Activated CD4-positive, CD25-positive, alpha-beta regulatory T cell (primary cell): Measurements from ENCODE around the gene S100A4.

Experiments used
- DNase-seq, 4 experiments: peaks; one replicate each; lab custom pipeline; 2025; lab: John Stamatoyannopoulos, UW

S100A4 gene

DNA sequence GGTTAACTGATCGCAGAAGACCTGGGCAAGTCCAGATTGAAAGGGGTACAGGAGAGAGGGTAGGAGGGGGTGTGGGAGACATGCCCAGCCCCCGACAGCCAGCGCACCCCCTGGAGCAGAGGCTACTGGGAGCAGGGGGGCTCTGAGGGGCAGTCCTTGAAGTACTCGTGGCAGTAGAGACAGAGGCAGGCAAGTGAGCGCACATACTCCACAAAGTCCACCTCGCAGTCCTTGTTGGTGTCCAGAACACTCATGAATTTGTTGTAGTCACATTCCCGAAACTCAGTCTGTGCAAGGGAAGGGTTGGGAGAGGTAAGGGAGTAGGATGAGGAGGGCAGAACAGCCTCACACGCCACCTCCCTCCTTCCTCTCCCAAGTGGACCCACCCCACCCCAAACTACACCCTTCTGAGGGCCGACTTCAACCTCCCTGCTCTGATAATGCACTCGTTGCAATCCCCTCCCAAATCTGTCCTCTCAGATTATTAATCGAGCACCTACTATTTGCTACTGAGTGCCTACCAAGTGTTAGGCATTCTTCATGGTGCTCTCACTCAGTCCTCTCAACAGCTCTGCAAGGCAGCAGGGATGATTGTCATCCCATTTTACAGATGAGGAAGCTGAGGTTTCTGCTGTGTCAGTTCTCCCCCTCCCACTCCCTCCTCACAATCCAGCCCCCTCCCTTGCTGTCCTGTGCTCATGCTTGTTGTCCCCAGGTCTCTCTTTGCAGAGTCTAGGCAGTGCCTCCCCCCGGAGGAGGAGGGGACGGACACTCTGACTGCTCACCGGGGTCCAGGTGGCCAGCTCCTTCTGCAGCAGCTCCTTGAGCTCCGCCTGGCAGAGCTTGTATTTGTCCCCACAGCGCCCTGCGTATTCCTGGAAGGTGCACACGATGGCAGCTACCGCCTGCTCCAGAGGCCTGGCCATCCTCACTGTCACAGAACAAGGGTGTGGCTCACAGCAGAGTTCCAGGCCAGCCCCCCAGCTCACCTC, 2.2 kb upstream of the S100A4 start:
- DNase-seq, result no peak

DNA sequence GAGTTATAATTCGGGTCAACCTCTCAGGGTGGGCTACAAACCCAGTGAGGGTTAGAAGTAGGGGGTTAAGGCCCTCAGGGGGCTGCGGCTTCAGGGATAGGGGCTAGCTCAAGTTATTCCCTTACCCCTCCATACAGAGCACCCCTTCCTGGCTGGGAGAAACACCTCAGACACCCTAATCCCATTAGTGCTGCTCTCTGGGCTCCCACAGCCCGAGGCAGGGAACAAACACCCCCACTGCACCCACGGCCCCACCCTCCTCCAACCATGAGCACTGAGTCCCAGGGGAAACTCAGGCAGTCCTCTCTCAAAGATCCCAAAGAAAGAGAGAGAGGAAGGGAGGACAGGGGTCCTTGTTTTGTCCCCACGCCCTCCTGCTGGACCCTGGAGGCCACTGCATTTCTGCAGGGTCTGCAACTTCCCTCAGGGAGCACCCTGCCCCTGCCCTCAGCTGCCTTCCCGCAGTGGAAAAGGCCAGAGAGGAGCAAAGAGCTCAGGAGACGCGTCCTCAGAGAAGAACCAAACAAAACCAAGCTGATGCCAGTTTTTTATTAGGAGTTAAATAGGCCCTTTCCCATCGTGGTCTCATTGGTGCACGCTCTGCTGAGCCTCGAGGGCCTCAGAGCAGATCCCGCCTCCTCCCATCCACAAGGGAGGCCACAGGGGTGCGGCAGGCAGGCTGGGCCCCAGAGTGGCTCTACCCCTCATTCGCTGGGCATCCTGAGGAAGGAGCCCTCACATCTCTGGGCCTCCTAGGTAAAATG, 1.4 kb upstream of the S100A4 start:
- DNase-seq, result no peak

DNA sequence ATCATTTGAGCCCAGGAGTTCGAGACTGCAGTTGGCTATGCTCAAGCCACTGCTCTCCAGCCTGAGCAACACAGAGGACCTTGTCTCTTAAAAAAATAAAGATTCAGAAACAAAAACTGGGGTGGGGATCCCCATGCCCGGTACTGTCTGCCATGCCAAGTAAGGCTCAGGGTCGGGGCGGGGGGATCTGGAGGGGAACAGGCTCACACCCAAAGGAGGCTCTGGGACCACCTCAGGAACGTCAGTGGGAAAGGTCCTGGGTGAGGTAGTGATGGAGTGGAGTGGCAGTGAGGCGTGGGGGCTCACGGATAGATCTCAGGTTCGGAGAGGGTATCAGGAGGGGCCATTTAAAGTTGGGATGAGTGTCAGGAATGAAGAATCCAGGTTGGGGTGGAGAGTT, 765 bp upstream of the S100A4 start:
- DNase-seq, result no peak

DNA sequence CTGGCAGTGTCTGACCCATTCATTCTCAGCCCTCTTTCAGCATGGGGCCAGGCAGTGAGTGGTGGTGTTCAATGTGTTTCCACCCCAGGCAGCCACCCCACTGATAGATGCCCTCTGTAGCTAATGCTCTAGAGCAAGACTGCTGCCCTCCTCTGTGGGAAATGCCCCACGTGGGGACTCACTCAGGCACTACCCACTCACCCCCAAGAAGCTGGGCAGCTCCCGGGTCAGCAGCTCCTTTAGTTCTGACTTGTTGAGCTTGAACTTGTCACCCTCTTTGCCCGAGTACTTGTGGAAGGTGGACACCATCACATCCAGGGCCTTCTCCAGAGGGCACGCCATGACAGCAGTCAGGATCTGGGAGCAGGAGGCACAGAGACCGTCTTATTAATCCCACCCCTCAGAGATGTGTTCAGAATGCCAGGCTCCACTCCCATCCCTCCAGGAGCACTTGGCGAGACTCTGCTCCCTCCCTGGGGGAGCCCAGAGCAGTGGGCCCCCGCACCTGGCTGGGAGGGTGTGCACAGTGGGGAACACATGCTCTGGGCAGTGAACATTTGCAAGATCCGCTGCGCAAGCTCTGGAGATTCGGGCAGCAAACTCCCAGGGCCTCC, 1.0 kb downstream of the S100A4 start:
- no peak for DNase-seq

DNA sequence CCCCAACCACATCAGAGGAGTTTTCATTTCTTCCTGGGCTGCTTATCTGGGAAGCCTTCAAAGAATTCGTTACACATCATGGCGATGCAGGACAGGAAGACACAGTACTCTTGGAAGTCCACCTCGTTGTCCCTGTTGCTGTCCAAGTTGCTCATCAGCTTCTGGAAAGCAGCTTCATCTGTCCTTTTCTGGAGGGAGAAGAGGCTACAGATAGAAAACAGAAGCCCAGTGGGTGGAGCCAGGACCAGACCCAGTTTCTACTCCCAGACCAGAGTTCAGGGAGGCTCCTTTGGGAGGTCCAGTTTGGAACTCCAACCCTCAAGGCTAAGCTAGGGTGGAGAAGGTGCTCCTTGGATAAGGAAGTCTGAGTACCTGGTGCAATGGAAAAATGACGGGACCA, 1.9 kb downstream of the S100A4 start:
- no peak for DNase-seq

DNA sequence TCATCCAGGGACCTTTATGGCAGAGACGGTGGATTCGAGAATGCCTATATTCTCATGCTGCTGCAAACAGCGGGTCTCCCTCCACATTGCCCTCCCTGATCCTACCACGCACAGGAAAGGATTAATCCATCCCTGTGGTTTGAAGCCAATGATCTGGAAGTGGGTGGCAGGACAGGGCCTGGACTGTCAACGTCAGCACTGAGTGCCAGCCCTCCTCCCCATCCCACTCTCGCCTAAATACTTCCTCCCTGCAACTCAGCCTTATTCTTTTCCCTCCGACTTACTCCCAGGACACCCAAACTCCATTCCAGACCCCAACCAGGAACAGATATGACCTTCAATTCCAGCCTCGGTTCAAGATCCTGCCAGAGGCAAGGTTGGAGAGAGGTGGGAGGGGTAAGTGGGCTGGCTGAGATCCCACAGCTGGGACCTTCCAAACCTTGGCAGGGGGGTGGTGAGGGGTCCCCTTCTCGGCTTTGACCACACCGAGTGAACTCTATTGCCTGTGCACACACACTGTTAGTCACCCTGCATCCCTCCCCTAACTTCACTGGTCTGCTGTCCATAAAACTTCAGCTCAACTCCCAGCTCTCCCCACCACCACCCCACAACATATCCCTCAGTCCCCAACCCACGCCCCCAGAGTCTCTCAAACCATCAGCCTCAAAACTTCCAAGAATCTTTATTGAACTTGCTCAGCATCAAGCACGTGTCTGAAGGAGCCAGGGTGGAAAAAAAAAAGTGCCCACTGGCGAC, 2.5 kb downstream of the S100A4 start:
- no peak for DNase-seq

DNA sequence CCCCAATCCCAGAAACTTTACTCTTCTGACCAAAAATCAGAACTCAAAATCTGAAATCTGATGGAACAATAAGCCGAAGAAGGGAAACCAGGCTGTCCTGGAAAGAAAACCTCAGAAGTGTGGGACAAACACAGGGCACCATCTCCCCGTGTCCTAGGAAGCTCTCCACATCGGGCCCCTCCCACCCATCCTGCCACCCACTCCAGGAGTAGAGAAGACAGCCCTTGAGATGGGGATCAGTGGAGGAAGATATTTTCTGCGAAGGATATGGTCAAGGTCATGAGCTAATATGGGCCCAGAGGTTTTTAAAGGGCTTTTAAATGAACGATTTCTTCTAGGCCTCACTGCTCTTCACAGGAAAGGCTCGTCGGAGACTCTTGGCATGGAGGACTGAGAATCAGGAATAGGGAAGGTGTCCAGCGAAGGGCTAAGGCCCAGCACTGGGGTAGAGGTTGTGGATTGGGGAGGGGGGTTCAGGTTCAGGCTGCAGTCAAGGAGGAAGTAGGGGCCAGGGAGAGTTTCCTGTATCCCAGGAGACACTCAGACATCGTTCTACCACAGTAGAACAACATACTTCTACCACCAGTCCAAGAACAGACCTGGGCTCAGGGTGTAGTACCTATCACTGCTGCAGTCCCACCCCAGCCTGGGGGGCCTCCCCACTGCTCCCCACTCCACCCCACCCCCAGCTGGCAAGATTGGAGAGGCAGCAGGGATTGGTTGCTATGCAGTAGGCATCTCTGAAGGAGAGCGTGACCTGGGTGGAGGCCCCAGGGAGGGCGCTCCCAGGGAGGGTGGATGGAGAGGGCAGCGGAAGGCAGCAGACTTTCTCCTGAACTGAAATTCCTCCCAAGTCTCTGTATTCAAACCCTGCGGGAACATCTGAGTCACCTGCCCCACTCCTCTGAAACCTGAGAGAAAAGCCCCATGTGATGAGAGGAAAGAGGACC, 3.7 kb downstream of the S100A4 start:
- no peak for DNase-seq

DNA sequence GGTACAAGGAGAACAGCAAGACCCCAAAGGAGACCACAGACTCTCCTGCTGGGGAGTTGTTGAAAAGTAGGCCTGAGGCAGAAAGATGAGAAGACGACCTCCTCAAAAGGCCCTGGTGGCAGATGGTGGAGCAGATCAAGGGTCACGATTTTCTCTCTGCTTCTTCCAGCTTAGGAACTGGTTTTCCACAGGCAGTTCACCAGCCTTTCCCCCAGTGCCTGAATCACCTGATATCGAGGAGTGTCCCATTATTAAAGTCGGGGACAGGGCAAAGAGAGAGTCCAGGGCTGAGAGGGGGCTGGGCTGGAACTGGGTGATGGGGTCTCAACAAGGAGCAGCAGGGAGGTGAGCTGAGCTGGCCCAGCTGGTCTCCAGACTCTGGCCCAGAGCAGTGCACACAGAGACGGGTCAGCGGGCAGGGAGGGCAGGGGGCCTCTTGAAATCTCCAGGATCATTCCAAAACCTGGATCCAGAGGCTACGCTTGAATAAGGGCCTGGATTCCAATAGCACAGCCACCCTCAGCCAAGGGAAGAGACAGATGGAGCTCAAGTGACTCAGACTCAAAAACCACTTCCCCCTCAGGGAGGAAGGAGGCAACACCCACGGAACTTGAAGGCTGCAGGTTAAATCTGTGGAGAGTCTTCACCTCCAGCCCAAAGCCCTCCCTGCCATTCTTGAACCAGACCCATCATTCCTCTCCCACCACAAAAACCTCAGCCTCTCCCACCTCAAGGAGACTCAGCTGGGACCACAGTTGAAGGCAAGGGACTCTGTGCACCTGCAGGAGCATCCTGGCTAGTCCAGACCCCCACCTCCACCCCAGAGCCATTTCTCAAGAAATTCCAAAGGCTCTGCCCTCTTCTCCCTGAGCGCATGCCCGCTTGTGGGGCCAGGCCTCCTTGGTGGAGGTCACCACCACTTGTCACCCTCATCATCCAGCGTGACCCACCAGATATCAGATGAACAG, 4.9 kb downstream of the S100A4 start, which contains the start of gene S100A5:
Gene S100A5, minus strand, starts transcription at position 541 of the 968 bp plus-strand sequence. CDS start 743 bp downstream, outside the sequence.
- DNase-seq, result peak in 3 of 4 experiments; percentile 13 to 24 (median 24)

DNA sequence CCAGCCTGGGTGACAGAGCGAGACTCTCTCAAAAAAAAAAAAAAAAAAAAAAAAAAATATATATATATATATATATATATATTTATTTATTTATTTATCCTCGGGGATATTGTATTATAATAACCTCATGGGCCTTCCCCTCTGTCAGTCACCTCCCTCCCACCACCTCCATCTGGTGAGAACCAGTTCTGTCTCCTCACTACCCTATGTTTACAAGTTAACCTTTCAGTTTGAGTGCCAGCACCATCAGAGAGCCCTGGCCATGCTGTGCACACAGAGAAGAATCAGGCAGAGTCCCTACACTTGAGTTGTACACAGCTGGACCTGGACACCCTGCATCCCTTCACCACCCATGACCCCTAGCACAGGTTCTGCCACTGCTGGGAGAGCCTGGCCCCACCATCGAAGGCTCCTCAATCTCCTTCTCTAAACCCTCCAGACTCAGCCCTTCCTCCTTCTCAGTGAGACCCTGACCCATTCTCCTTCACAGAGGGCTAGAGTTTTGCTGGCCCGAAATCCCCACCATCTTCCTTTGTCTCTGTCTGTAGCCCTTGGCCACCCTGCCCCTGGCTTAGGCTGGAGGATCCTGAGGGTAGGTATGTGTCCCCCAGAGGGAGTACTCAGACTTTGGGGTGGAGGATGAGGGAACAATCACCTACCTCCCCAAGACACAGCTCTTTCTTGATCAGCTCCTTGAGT, 6.1 kb downstream of the S100A4 start:
- DNase-seq, result no peak

DNA sequence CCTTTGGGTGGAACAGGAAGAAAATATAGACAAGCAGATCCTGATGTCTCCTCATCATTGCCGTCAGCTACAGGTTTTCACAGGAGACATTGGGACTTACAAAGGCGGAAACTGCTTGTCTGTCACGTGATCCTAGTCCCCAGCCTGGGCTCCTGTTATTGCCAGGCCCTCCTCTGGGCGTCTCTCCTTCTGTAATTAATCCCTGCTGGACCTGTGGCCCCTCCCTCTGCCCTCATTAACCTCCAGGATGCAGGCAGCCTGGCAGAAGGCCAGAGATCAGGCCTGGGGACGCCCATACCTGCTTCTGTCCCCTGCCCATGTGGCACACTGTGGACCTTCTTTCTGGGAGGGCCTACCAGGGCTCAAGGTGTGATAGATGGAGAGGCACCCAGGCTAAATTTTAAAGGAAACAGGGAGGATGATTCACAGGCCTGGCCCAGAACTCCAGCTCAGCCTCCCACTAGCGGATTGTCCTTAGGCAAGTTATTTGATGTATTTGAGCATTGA, 7.2 kb downstream of the S100A4 start:
- DNase-seq, result no peak

DNA sequence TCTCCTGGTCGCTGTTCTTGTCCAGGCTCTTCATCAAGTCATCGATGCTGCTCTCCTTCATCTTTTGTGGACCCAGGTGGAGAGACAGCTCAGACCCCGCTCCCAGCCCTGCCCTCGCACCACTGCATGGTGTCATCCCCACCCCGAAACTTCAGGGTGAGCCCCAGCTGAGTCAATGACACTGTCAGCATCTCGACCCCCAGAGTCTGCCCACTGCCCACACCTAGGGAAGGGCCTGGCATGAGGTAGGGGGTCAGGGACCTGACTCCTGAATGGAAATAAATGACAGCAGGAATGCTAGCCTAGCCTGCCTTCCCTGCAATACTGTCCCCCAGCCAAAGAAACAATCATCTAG, 8.3 kb downstream of the S100A4 start:
- no peak for DNase-seq

DNA sequence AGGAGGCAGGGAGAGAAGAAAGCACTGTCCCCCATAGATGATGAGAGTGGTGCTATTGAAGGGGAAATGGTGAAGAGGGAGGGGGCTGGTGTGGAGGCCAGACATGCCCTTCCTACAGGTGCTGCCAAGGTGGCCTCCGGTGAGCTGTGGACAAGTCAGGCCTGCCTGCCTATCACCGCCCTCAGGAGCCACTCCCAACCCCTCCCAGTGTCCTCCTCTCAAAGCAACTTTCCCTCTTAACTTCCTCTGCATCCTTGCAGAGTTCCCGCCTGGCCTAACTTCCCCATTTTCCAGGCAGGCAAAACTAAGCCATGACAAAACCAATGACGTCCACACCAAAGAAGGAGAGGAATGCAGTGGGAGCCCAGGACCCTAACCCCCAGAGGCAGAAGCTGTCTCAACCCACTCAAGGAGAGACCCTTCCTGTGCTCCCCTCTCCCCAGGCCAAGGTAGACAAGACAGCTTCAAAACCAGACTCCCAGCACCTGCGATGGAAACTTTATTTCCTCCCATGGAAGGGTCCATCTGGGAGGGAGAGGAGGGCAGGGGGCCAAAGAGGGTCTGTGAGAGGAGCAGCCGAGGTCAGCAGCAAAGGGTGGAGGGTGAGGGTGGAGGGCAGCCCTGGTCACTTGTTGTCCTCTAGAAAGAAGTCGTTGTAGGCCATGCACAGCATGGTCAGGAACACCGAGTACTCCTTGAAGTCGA, 8.8 kb downstream of the S100A4 start:
- DNase-seq, result no peak

DNA sequence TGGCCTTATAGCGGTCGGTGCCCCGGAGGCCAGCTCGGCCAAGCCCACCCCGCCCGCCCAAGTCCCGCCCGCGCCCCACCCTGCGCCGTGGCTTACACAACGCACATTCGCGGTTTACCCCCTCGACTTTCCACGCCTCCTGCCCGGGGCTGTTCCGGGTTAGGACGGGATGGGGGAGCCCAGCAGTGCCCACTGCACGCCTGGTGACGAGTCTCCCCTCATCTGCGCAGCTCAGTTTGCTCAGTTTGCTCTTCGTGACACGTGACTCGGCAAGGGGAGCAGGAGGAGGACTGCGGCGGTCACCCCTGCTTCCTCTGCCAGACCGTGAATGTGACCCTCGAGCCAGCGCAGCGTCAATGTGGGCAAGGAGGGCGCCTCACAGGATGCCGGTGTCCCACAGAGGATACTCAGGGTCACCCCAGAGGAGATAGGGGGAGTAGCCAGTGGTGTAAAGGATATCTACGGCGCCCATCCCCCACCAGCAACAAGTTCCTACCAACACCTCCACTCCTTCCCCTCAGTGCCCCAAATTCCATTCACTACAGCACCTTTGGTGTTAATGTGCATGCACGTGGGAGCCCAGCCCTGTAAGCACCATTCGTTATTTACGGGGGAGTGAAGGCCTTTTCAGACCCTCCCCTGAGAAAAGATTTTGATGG, 9.5 kb downstream of the S100A4 start:
- peak; percentile 49 to 74 (median 60) for DNase-seq

DNA sequence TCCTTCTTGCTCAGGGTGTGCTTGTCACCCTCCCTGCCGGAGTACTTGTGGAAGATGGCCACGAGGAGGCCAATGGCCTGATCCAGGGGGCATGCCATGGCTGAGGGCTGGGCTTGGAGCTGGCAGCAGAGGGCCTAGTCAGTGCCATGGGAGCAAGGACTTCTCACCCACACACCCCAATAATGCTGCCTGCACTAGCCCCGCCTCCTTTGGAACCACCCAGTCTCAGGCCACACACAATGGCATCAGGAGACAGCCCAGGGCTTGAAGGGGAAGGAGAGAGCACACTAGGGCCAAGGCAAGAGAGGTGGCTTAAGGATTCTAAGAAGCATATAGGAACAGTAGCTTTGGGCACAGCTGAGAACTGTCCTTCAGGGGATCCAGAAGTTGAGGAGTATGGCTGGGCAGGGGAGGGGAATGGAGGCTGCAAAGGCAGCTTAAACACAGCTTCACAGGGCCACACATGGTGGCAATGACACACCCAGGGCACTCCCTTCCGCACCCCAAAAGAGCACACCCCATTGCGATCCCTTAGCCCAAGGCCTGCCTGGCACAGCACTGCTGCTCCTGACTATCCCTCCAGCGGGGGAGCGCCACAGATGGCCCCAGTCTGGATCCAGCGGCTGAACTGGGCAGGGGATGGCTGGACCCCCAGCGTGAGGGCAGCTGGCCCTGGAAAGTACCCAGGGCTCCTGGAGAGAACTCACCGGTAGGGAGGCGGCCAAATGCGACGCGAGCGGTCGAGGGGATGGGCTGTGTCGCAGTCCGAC, 10.2 kb downstream of the S100A4 start, which contains the start of gene S100A6:
Gene S100A6, minus strand, starts transcription at position 750 of the 770 bp plus-strand sequence. Its CDS starts 652 bp downstream, at position 98.
- peak in 1 of 4 experiments; percentile 29 for DNase-seq

DNA sequence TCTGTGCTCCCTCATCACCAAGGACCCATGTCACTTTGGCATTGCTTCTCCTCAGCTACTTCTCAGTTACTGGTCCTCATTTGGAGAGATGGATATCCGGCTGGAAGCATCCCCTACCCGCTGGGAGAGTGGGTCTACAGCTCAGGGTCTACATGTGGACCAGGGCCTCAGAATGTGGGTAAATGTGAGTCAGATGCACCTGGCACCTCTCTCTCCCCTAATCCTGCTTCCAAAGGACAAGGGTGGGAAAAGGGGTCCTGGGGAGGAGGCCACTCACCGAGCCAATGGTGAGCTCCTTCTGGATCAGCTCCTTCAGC, 10.7 kb downstream of the S100A4 start:
- no peak for DNase-seq

DNA sequence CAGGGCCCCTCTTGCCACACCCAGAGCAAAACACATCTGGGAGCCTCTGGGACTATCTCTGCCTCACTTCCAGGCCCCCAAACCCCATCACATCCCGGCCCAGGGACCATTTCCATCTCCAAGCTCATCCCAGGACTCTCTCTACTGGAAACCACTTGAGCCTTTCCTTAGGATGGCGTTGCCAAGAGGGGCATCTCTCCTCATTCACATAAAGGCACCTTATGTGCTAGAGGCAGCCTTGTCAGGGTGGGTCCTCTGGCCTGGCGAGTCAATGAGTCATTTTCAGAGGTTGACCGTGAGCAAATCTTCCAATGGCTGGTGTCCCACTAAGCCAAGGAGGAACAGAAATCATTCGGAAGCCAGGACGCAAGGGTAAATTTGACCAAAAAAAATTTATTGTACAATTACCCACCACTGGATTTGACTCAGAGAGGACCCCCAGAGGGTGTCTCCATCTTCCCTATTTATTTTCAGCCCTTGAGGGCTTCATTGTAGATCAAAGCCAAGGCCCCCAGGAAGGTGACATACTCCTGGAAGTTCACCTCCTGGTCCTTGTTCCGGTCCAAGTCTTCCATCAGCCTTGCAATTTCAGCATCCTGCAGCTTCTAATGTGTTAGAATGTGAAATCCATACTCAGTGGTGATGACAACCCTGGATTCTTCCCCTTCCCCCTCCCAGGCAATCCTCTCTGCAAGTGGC, 11.2 kb downstream of the S100A4 start:
- no peak for DNase-seq
